ENCODE results near the gene ELL.

- no peak for TF ChIP-seq ZNF274 (IDR thresholded peaks at IDR 0.05; ENCODE audit: low read depth, low read length)
- TF ChIP-seq CTCF (IDR thresholded peaks at IDR 0.05 in 2 of 3, conservative IDR thresholded peaks at IDR 0.05 in 1 of 3; ENCODE audit: borderline replicate concordance in 1 of 3, insufficient read depth in 1 of 3, low read depth in 2 of 3, low read length in 2 of 3), result no peak
- no peak for TF ChIP-seq TCF7L2 (IDR thresholded peaks at IDR 0.05; ENCODE audit: borderline replicate concordance, extremely low read depth, insufficient read depth, insufficient read length)
- no peak for TF ChIP-seq SP1 (IDR thresholded peaks at IDR 0.05; ENCODE audit: low read depth)
- no peak for TF ChIP-seq REST (IDR thresholded peaks at IDR 0.05; ENCODE audit: low read depth)
- TF ChIP-seq ATF3 (IDR thresholded peaks at IDR 0.05), result no peak
Observed at GRCh38 chr19:18442941-18443340, 78.9 kb downstream of the ELL start.
